ENCODE results near the gene NTMT1. TPM values are rescaled to one million over a fixed set of nuclear protein-coding genes. Genes with fewer than 3 reads are reported as not detected.

The NTMT1 gene
- total and polyA plus RNA-seq, 8 donors: 1.7 to 68.4 (median 28.0) TPM

- Histone ChIP-seq H3K36me3 (no peaks in the 10 kb centered on the region), H3K9me3 (no peaks in the 10 kb centered on the region), H3K4me3 (no peak overlapping the region), H3K27ac (no peak overlapping the region), H3K4me1 (peaks cover 4 to 14% (median 9%) of the 10 kb centered on the region in 4 donors), H3K27me3 (peaks cover 0 to 70% (median 18%) of the 10 kb centered on the region in 3 donors)
- TF ChIP-seq EP300 (IDR thresholded peaks at IDR 0.05): no peak
- no peak for TF ChIP-seq POLR2A (IDR thresholded peaks at IDR 0.05)
- TF ChIP-seq CTCF (IDR thresholded peaks at IDR 0.05): no peak
- no peak for TF ChIP-seq POLR2AphosphoS5 (IDR thresholded peaks at IDR 0.05)
- intact Hi-C loops (cut with DNase I; ENCODE audit: low total_unique reads): no loop called here
- WGBS, 5 donors: 76 to 88% (median 85%) methylated on average over 9 of the region's 9 CpGs
- DNase-seq: no peak
These were observed 45.1 kb downstream of the NTMT1 start for GRCh38 chr9:129671065-129671464.

- Histone ChIP-seq H3K27ac (no peak overlapping the region), H3K27me3 (peaks cover 0 to 70% (median 13%) of the 10 kb centered on the region in 3 donors), H3K4me1 (peaks cover 0 to 9% (median 5%) of the 10 kb centered on the region in 4 donors), H3K36me3 (no peaks in the 10 kb centered on the region), H3K4me3 (no peak overlapping the region), H3K9me3 (no peaks in the 10 kb centered on the region)
- TF ChIP-seq POLR2AphosphoS5 (IDR thresholded peaks at IDR 0.05): no peak
- DNase-seq: no peak
- intact Hi-C loops (cut with DNase I; ENCODE audit: low total_unique reads): no loop called here
- 74 to 89% (median 82%) methylated on average over 5 to 7 of the region's 7 CpGs for WGBS, 5 donors
These were observed 45.6 kb downstream of the NTMT1 start for GRCh38 chr9:129671519-129671918.

GRCh38 chr9:129672702-129673101 lies 46.7 kb downstream of the NTMT1 start:
- no peak for DNase-seq
- WGBS, 5 donors: 77 to 89% (median 84%) methylated on average over 8 of the region's 8 CpGs
- H3K4me1 ChIP-seq: peaks cover 0 to 4% (median 0%) of the 10 kb centered on the region in 4 donors
- H3K4me3 ChIP-seq: no peak overlapping the region
- peaks cover 0 to 69% (median 1%) of the 10 kb centered on the region in 3 donors for H3K27me3 ChIP-seq
- H3K9me3 ChIP-seq: no peaks in the 10 kb centered on the region
- TF ChIP-seq POLR2A (IDR thresholded peaks at IDR 0.05) (no peak), CTCF (IDR thresholded peaks at IDR 0.05) (no peak), POLR2AphosphoS5 (IDR thresholded peaks at IDR 0.05) (no peak), EP300 (IDR thresholded peaks at IDR 0.05) (no peak)
- H3K36me3 ChIP-seq: no peaks in the 10 kb centered on the region
- H3K27ac ChIP-seq: no peak overlapping the region
- intact Hi-C loops (cut with DNase I; ENCODE audit: low total_unique reads): no loop called here

GRCh38 chr9:129673602-129674001 lies 47.6 kb downstream of the NTMT1 start:
- H3K36me3 ChIP-seq: no peaks in the 10 kb centered on the region
- TF ChIP-seq POLR2AphosphoS5 (IDR thresholded peaks at IDR 0.05): no peak
- TF ChIP-seq POLR2A (IDR thresholded peaks at IDR 0.05): no peak
- TF ChIP-seq CTCF (IDR thresholded peaks at IDR 0.05): no peak
- TF ChIP-seq EP300 (IDR thresholded peaks at IDR 0.05): no peak
- DNase-seq: no peak
- no peak overlapping the region for H3K27ac ChIP-seq
- H3K4me3 ChIP-seq: no peak overlapping the region
- peaks cover 0 to 67% (median 0%) of the 10 kb centered on the region in 3 donors for H3K27me3 ChIP-seq
- WGBS, 5 donors: 50 to 70% (median 58%) methylated on average over 7 to 12 of the region's 12 CpGs
- H3K9me3 ChIP-seq: no peaks in the 10 kb centered on the region
- intact Hi-C loops (cut with DNase I; ENCODE audit: low total_unique reads): no loop called here
- H3K4me1 ChIP-seq: peaks cover 0 to 4% (median 0%) of the 10 kb centered on the region in 4 donors

- Histone ChIP-seq H3K4me3 (no peak overlapping the region), H3K9me3 (no peaks in the 10 kb centered on the region), H3K36me3 (no peaks in the 10 kb centered on the region), H3K27me3 (peaks cover 0 to 69% (median 0%) of the 10 kb centered on the region in 3 donors), H3K4me1 (peaks cover 0 to 4% (median 0%) of the 10 kb centered on the region in 4 donors), H3K27ac (no peak overlapping the region)
- TF ChIP-seq EP300 (IDR thresholded peaks at IDR 0.05) (no peak), CTCF (IDR thresholded peaks at IDR 0.05) (no peak), POLR2A (IDR thresholded peaks at IDR 0.05) (no peak), POLR2AphosphoS5 (IDR thresholded peaks at IDR 0.05) (no peak)
- intact Hi-C loops (cut with DNase I; ENCODE audit: low total_unique reads): no loop called here
- no peak for DNase-seq
- 60 to 82% (median 70%) methylated on average over 6 to 7 of the region's 7 CpGs for WGBS, 5 donors
These were observed 48.3 kb downstream of the NTMT1 start for GRCh38 chr9:129674229-129674628.
